ENCODE measurements around the gene ANXA2R.

Gene ANXA2R

DNA sequence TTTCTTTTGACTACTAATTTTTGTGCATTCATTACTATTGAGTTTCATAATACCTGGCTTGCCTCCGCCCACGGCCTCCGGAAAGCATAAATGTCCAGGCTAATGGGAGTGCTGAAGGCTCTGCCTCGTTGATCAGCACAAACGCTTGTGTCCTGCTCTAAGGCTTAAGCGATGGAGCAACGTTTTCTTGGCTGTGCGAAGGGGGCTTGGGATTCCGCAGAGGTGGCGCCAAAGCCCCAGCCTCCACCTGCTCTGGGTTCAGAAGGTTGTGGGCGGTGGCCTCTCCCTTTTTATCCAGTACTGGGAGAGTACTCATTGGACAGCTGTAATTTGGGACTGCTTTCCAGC, 19.7 kb downstream of the ANXA2R start:
- no peak for DNase-seq (ENCODE audit: low spot score)
- peak overlapping the region in 1 of 2 donors; percentile 80 for H3K4me3 ChIP-seq (ENCODE audit: low read length in 2 of 2)
- no peak overlapping the region for H2BK15ac ChIP-seq (ENCODE audit: low read length)
- H2BK12ac ChIP-seq (ENCODE audit: low read length), result no peak overlapping the region
- peaks cover 0 to 74% (median 8%) of the 10 kb centered on the region in 3 experiments for H3K27me3 ChIP-seq (ENCODE audit: control insufficient read depth in 3 of 3, insufficient read depth in 3 of 3, low read depth in 1 of 3, low read length in 3 of 3)
- H3K4me1 ChIP-seq (ENCODE audit: control insufficient read depth in 2 of 2, insufficient read depth in 1 of 2, low read depth in 1 of 2, low read length in 2 of 2), result peaks cover 5 to 24% of the 10 kb centered on the region in 2 donors
- H3K9me3 ChIP-seq (replicated peaks in 1 of 2; ENCODE audit: control insufficient read depth in 2 of 2, insufficient read depth in 1 of 2, low read depth in 1 of 2, low read length in 2 of 2), result no peaks in the 10 kb centered on the region
- no peak overlapping the region for H2BK120ac ChIP-seq (ENCODE audit: low read depth, low read length)
- H3K4ac ChIP-seq (ENCODE audit: low read length), result no peak overlapping the region
- no peak overlapping the region for H3K14ac ChIP-seq (ENCODE audit: low read length)
- H3K4me2 ChIP-seq (ENCODE audit: insufficient read depth, low read length, poor library complexity, severe bottlenecking), result no peak overlapping the region
- no peak overlapping the region for H3K23ac ChIP-seq (ENCODE audit: low read depth, low read length, poor library complexity)
- no peaks in the 10 kb centered on the region for H3K36me3 ChIP-seq (replicated peaks in 1 of 2; ENCODE audit: control insufficient read depth in 2 of 2, insufficient read depth in 2 of 2, low read length in 2 of 2)
- H2AK5ac ChIP-seq (ENCODE audit: low read depth, low read length), result no peak overlapping the region
- H4K8ac ChIP-seq (ENCODE audit: low read depth, low read length), result no peak overlapping the region
- H3K79me1 ChIP-seq (ENCODE audit: low read depth, low read length), result no peaks in the 10 kb centered on the region
- WGBS, 2 donors (ENCODE audit: extremely low coverage in 2 of 2, insufficient read length in 2 of 2, insufficient replicate concordance in 1 of 2), result no CpG with 5 or more reads among the region's 11 CpGs
- H2BK5ac ChIP-seq (ENCODE audit: low read length), result no peak overlapping the region
- no peak overlapping the region for H3K18ac ChIP-seq (ENCODE audit: low read length)
- no peak overlapping the region for H3K9ac ChIP-seq (ENCODE audit: low read depth, low read length, poor library complexity)
- H3K27ac ChIP-seq (replicated peaks; ENCODE audit: low read length), result no peak overlapping the region
- H4K91ac ChIP-seq (ENCODE audit: low read depth, low read length, poor library complexity), result no peak overlapping the region
- H2AFZ ChIP-seq (ENCODE audit: low read length), result peak overlapping the region; percentile 67

GRCh38 chr5:43019614-43020398, 20.3 kb downstream of the ANXA2R start:
- H3K9ac ChIP-seq (ENCODE audit: low read depth, low read length, poor library complexity), result no peak overlapping the region
- H2BK15ac ChIP-seq (ENCODE audit: low read length), result no peak overlapping the region
- H2BK120ac ChIP-seq (ENCODE audit: low read depth, low read length), result no peak overlapping the region
- no peak overlapping the region for H4K8ac ChIP-seq (ENCODE audit: low read depth, low read length)
- DNase-seq (ENCODE audit: low spot score), result no peak
- no CpG with 5 or more reads among the region's 39 CpGs for WGBS, 2 donors (ENCODE audit: extremely low coverage in 2 of 2, insufficient read length in 2 of 2, insufficient replicate concordance in 1 of 2)
- H3K79me1 ChIP-seq (ENCODE audit: low read depth, low read length), result no peaks in the 10 kb centered on the region
- H3K4me1 ChIP-seq (ENCODE audit: control insufficient read depth in 2 of 2, insufficient read depth in 1 of 2, low read depth in 1 of 2, low read length in 2 of 2), result peaks cover 5 to 24% of the 10 kb centered on the region in 2 donors
- H3K27me3 ChIP-seq (ENCODE audit: control insufficient read depth in 3 of 3, insufficient read depth in 3 of 3, low read depth in 1 of 3, low read length in 3 of 3), result peaks cover 0 to 77% (median 8%) of the 10 kb centered on the region in 3 experiments
- H2BK12ac ChIP-seq (ENCODE audit: low read length), result no peak overlapping the region
- H3K27ac ChIP-seq (replicated peaks; ENCODE audit: low read length), result no peak overlapping the region
- no peaks in the 10 kb centered on the region for H3K36me3 ChIP-seq (replicated peaks in 1 of 2; ENCODE audit: control insufficient read depth in 2 of 2, insufficient read depth in 2 of 2, low read length in 2 of 2)
- H2BK5ac ChIP-seq (ENCODE audit: low read length), result no peak overlapping the region
- H3K4ac ChIP-seq (ENCODE audit: low read length), result no peak overlapping the region
- no peak overlapping the region for H2AK5ac ChIP-seq (ENCODE audit: low read depth, low read length)
- peak overlapping the region in 1 of 2 donors; percentile 80 for H3K4me3 ChIP-seq (ENCODE audit: low read length in 2 of 2)
- no peak overlapping the region for H3K23ac ChIP-seq (ENCODE audit: low read depth, low read length, poor library complexity)
- H4K91ac ChIP-seq (ENCODE audit: low read depth, low read length, poor library complexity), result no peak overlapping the region
- H3K4me2 ChIP-seq (ENCODE audit: insufficient read depth, low read length, poor library complexity, severe bottlenecking), result no peak overlapping the region
- no peaks in the 10 kb centered on the region for H3K9me3 ChIP-seq (replicated peaks in 1 of 2; ENCODE audit: control insufficient read depth in 2 of 2, insufficient read depth in 1 of 2, low read depth in 1 of 2, low read length in 2 of 2)
- H3K14ac ChIP-seq (ENCODE audit: low read length), result no peak overlapping the region
- peak overlapping the region; percentile 15 for H3K18ac ChIP-seq (ENCODE audit: low read length)
- H2AFZ ChIP-seq (ENCODE audit: low read length), result peak overlapping the region; percentile 67

- Histone ChIP-seq H2BK120ac (ENCODE audit: low read depth, low read length) (no peak overlapping the region), H3K18ac (ENCODE audit: low read length) (peak overlapping the region; percentile 15), H3K27me3 (ENCODE audit: control insufficient read depth in 3 of 3, insufficient read depth in 3 of 3, low read depth in 1 of 3, low read length in 3 of 3) (peaks cover 0 to 75% (median 8%) of the 10 kb centered on the region in 3 experiments), H3K4me1 (ENCODE audit: control insufficient read depth in 2 of 2, insufficient read depth in 1 of 2, low read depth in 1 of 2, low read length in 2 of 2) (peaks cover 5 to 24% of the 10 kb centered on the region in 2 donors), H3K4ac (ENCODE audit: low read length) (no peak overlapping the region), H3K36me3 (replicated peaks in 1 of 2; ENCODE audit: control insufficient read depth in 2 of 2, insufficient read depth in 2 of 2, low read length in 2 of 2) (no peaks in the 10 kb centered on the region), H3K14ac (ENCODE audit: low read length) (no peak overlapping the region), H4K91ac (ENCODE audit: low read depth, low read length, poor library complexity) (no peak overlapping the region), H3K27ac (replicated peaks; ENCODE audit: low read length) (no peak overlapping the region), H2BK5ac (ENCODE audit: low read length) (no peak overlapping the region), H2BK12ac (ENCODE audit: low read length) (no peak overlapping the region), H3K9ac (ENCODE audit: low read depth, low read length, poor library complexity) (no peak overlapping the region), H3K9me3 (replicated peaks in 1 of 2; ENCODE audit: control insufficient read depth in 2 of 2, insufficient read depth in 1 of 2, low read depth in 1 of 2, low read length in 2 of 2) (no peaks in the 10 kb centered on the region), H4K8ac (ENCODE audit: low read depth, low read length) (no peak overlapping the region), H3K23ac (ENCODE audit: low read depth, low read length, poor library complexity) (no peak overlapping the region), H2BK15ac (ENCODE audit: low read length) (no peak overlapping the region), H2AK5ac (ENCODE audit: low read depth, low read length) (no peak overlapping the region), H3K4me3 (ENCODE audit: low read length in 2 of 2) (peak overlapping the region in 1 of 2 donors; percentile 80), H3K4me2 (ENCODE audit: insufficient read depth, low read length, poor library complexity, severe bottlenecking) (no peak overlapping the region), H3K79me1 (ENCODE audit: low read depth, low read length) (no peaks in the 10 kb centered on the region), H2AFZ (ENCODE audit: low read length) (peak overlapping the region; percentile 93)
- WGBS, 2 donors (ENCODE audit: extremely low coverage in 2 of 2, insufficient read length in 2 of 2, insufficient replicate concordance in 1 of 2), result no CpG with 5 or more reads among the region's 6 CpGs
- DNase-seq (ENCODE audit: low spot score), result no peak
Observed at GRCh38 chr5:43019291-43019613, 20.9 kb downstream of the ANXA2R start.

- Histone ChIP-seq H3K4me2 (ENCODE audit: insufficient read depth, low read length, poor library complexity, severe bottlenecking) (peak overlapping the region; percentile 75), H3K9me3 (replicated peaks in 1 of 2; ENCODE audit: control insufficient read depth in 2 of 2, insufficient read depth in 1 of 2, low read depth in 1 of 2, low read length in 2 of 2) (no peaks in the 10 kb centered on the region), H2BK5ac (ENCODE audit: low read length) (no peak overlapping the region), H3K4me3 (ENCODE audit: low read length in 2 of 2) (peak overlapping the region; percentile 68 to 80), H3K4ac (ENCODE audit: low read length) (no peak overlapping the region), H3K14ac (ENCODE audit: low read length) (no peak overlapping the region), H2BK120ac (ENCODE audit: low read depth, low read length) (no peak overlapping the region), H4K91ac (ENCODE audit: low read depth, low read length, poor library complexity) (no peak overlapping the region), H2AFZ (ENCODE audit: low read length) (peak overlapping the region; percentile 97), H4K8ac (ENCODE audit: low read depth, low read length) (no peak overlapping the region), H2BK15ac (ENCODE audit: low read length) (no peak overlapping the region), H3K27ac (replicated peaks; ENCODE audit: low read length) (no peak overlapping the region), H2AK5ac (ENCODE audit: low read depth, low read length) (no peak overlapping the region), H3K9ac (ENCODE audit: low read depth, low read length, poor library complexity) (peak overlapping the region; percentile 55), H3K23ac (ENCODE audit: low read depth, low read length, poor library complexity) (peak overlapping the region; percentile 13), H3K4me1 (ENCODE audit: control insufficient read depth in 2 of 2, insufficient read depth in 1 of 2, low read depth in 1 of 2, low read length in 2 of 2) (peaks cover 5 to 24% of the 10 kb centered on the region in 2 donors), H2BK12ac (ENCODE audit: low read length) (no peak overlapping the region), H3K18ac (ENCODE audit: low read length) (peak overlapping the region; percentile 16), H3K79me1 (ENCODE audit: low read depth, low read length) (no peaks in the 10 kb centered on the region), H3K36me3 (replicated peaks in 1 of 2; ENCODE audit: control insufficient read depth in 2 of 2, insufficient read depth in 2 of 2, low read length in 2 of 2) (no peaks in the 10 kb centered on the region), H3K27me3 (ENCODE audit: control insufficient read depth in 3 of 3, insufficient read depth in 3 of 3, low read depth in 1 of 3, low read length in 3 of 3) (peaks cover 0 to 63% (median 8%) of the 10 kb centered on the region in 3 experiments)
- WGBS, 2 donors (ENCODE audit: extremely low coverage in 2 of 2, insufficient read length in 2 of 2, insufficient replicate concordance in 1 of 2), result no CpG with 5 or more reads among the region's 13 CpGs
- no peak for DNase-seq (ENCODE audit: low spot score)
Observed at GRCh38 chr5:43017428-43017815, 22.7 kb downstream of the ANXA2R start.
